Activated CD4-positive, alpha-beta memory T cell treated with anti-CD3 and anti-CD28 coated beads, Interleukin-2, amount 10 ng/mL, durations not matched to agents 7 days and 5 days (primary cell): ENCODE data around the gene ATCAY. TPM values are rescaled to one million over a fixed set of nuclear protein-coding genes. Genes with fewer than 3 reads are reported as not detected.

Source experiments
- total RNA-seq, 2 experiments: library from RNA; stranded (reverse); gene quantifications; one replicate each; pipeline ENCODE4 v1.2.3, GENCODE V29; 2021

The ATCAY gene
- total RNA-seq, 2 experiments from 2014 or later: not detected

Other genes with a start within 250 kb of the ATCAY start
- gene PIP5K1C, start 180.2 kb upstream of the ATCAY start, total RNA-seq: 10 to 100 TPM; 18.3 to 19.6 TPM
- 1 to 10 TPM; 1.4 to 1.7 TPM for gene TJP3, start 172.3 kb upstream of the ATCAY start, total RNA-seq
- gene APBA3, start 119.0 kb upstream of the ATCAY start, total RNA-seq: 10 to 100 TPM; 55.8 to 64.7 TPM
- 10 to 100 TPM; 71.5 to 75.8 TPM for gene MRPL54, start 118.0 kb upstream of the ATCAY start, total RNA-seq
- not detected for gene RAX2, start 108.5 kb upstream of the ATCAY start, total RNA-seq
- gene MATK, start 94.3 kb upstream of the ATCAY start, total RNA-seq: 10 to 100 TPM; 13.9 to 15.9 TPM
- under 1 TPM; 0.28 to 0.35 TPM for gene ZFR2, start 11.6 kb upstream of the ATCAY start, total RNA-seq
- not detected for gene NMRK2, start 52.4 kb downstream of the ATCAY start, total RNA-seq
- gene DAPK3, start 90.4 kb downstream of the ATCAY start, total RNA-seq: 10 to 100 TPM; 41.3 to 42.7 TPM
- gene EEF2, start 104.8 kb downstream of the ATCAY start, total RNA-seq: 1,000 to 10,000 TPM; 1,543 to 1,592 TPM
- 10 to 100 TPM; 28.6 to 33.2 TPM for gene PIAS4, start 127.1 kb downstream of the ATCAY start, total RNA-seq
- gene ZBTB7A, start 186.2 kb downstream of the ATCAY start, total RNA-seq: 10 to 100 TPM; 53.1 to 53.5 TPM
- gene MAP2K2, start 243.4 kb downstream of the ATCAY start, total RNA-seq: 100 to 1,000 TPM; 186 to 202 TPM